Kidney glomerular epithelial cell (primary cell): Measurements from ENCODE around the gene TMEM270.
A peak's percentile ranks its signal among the peaks of the same experiment; 100 is the strongest.
"Not testable (repeated sequence)": the region's sequence is repeated elsewhere in the genome, so short reads cannot be mapped to it uniquely, and the experiment has no call there.

Experiments
- DNase-seq: peaks from one replicate; lab custom pipeline; 2025; lab: John Stamatoyannopoulos, UW

The TMEM270 gene

GRCh38 chr7:73860859-73861258 lies at the start of gene TMEM270:
TSS of gene TMEM270 (plus strand) at chr7:73861159. CDS start at chr7:73861195, 36 bp downstream.
- no peak for DNase-seq

- peak; percentile 68 for DNase-seq
Measured at GRCh38 chr7:73811760-73812168, 49.2 kb upstream of the TMEM270 start.

- DNase-seq = no peak
Measured at GRCh38 chr7:73812996-73813395, 48.0 kb upstream of the TMEM270 start.

GRCh38 chr7:73815436-73815835 lies 45.5 kb upstream of the TMEM270 start:
- DNase-seq = no peak

- DNase-seq = no peak
Measured at GRCh38 chr7:73817121-73817520, 43.8 kb upstream of the TMEM270 start.

GRCh38 chr7:73820013-73820412 lies 40.9 kb upstream of the TMEM270 start:
- no peak for DNase-seq

GRCh38 chr7:73821597-73822285 lies 39.2 kb upstream of the TMEM270 start:
- not testable (repeated sequence) for DNase-seq

- DNase-seq = peak; percentile 97
Measured at GRCh38 chr7:73822319-73823173, 38.4 kb upstream of the TMEM270 start.

- peak; percentile 18 for DNase-seq
Measured at GRCh38 chr7:73823257-73823656, 37.7 kb upstream of the TMEM270 start.

- no peak for DNase-seq
Measured at GRCh38 chr7:73823873-73824592, 36.9 kb upstream of the TMEM270 start.

GRCh38 chr7:73824986-73825385 lies 36.0 kb upstream of the TMEM270 start:
- no peak for DNase-seq

GRCh38 chr7:73827567-73828106 lies 33.3 kb upstream of the TMEM270 start:
- DNase-seq = no peak

GRCh38 chr7:73828107-73828803 lies 32.7 kb upstream of the TMEM270 start:
- peak; percentile 19 for DNase-seq

- no peak for DNase-seq
Measured at GRCh38 chr7:73828972-73829371, 32.0 kb upstream of the TMEM270 start.

GRCh38 chr7:73829505-73829904 lies 31.5 kb upstream of the TMEM270 start:
- DNase-seq = no peak

- no peak for DNase-seq
Measured at GRCh38 chr7:73829921-73830680, 30.9 kb upstream of the TMEM270 start.

- DNase-seq = no peak
Measured at GRCh38 chr7:73830681-73831583, 30.0 kb upstream of the TMEM270 start, which contains the start of gene CLDN4. TSS of gene CLDN4 (plus strand) at chr7:73830996. CDS start at chr7:73831202, 206 bp downstream.

GRCh38 chr7:73831584-73831833 lies 29.4 kb upstream of the TMEM270 start:
- no peak for DNase-seq

- no peak for DNase-seq
Measured at GRCh38 chr7:73831834-73832651, 28.9 kb upstream of the TMEM270 start.
